DMS153 (cell line): ENCODE data around the gene DPH3.

Experiments
- DNase-seq: peaks from one replicate; lab custom pipeline; 2025; lab: John Stamatoyannopoulos, UW

Gene DPH3

GRCh38 chr3:16255326-16255725 lies 9.4 kb downstream of the DPH3 start:
- no peak for DNase-seq

- DNase-seq, result no peak
These were observed 9.8 kb downstream of the DPH3 start for GRCh38 chr3:16254916-16255315.

DNA sequence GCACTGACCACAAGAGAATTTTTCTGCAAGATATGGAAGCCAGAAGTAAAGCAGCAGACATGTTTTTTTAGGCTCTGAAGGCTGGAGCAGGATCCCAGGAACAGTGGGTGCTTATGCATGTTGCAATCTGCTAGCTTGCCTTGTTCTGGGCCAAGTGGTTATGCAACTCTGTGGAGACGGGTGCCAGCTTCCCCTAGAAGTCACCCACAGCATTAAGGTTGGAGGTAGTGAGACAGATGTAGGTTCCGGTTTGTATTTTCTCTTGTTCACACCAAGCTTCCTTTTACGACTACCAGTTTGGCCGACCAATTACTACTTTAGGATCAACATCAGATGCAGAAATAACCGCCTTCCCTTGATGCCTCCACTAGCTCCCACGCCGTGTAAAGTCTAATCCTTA lies 11.1 kb downstream of the DPH3 start:
- no peak for DNase-seq

- no peak for DNase-seq
These were observed 11.8 kb downstream of the DPH3 start for GRCh38 chr3:16252988-16253387.

DNA sequence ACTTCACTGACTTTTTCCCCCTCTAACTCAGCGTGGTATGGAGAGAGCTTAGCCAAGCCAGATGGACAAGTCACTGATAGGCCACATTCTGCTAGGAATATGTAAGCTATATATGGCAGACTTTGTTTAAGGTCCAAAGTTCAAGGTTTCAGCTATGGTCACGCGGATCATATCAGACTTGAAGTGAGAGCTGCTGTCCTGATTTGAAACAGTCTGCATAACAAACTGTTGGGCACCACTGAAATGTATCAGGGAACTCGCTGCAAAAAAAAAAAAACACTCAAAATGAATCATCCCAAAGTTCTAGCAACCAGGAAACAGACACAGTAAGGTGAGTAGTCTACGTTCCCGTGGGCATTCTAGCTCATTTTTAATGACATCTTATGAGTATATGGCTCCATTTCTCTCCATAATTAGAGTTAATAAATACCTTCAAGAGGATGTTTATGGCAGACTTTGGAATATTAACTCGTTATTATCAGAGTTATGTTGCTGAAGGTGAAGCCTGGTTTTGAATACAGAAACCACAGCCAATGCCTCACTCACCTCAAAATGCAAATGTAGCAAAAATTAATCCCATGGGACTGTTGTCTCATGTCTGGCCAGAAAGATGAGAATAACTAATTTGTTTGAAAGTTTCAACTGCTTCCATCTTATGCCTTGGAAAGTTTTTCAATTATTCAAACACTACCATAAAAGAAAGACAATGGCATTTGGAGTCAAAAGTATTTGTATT lies 12.3 kb downstream of the DPH3 start:
- no peak for DNase-seq

DNA sequence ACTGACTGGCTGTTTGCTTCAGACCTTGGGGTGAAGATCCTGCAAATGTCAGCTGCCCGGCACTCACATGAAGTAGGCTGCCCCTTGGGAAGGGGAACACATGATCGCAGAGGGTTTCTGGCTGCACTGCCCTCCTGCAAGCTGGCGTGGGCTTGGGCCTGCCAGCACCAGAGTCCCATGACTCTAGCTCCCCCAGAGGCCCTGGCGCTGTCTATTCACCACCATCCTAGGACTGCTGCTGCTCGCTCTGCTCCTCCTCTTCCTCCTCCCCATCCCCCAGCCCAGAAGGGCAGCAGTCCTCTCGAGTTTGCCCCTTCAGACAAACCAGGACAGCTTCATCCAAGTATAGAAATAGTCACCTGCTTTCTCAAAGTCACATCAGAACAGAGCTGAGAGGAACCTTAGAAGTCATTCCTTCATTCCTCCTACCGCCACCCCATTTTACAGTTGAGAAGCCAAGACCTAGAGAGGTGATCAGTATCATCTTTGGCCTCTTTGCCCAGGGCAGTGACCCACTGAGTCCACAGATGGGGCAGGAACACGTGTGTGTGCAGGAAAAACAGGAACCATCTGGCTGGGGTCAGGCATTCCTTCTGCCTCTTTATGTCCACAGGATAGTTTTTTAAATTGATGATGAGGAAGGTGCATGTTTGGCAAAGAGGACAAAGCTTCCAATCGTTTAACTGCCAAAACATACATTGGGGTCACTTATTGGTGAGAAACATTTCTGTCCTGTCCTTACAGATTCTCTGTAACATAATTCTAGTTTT lies 13.2 kb downstream of the DPH3 start:
- no peak for DNase-seq

- no peak for DNase-seq
These were observed 14.9 kb downstream of the DPH3 start for GRCh38 chr3:16249886-16250285.

- DNase-seq, result no peak
These were observed 15.4 kb downstream of the DPH3 start for GRCh38 chr3:16249336-16249735.

DNA sequence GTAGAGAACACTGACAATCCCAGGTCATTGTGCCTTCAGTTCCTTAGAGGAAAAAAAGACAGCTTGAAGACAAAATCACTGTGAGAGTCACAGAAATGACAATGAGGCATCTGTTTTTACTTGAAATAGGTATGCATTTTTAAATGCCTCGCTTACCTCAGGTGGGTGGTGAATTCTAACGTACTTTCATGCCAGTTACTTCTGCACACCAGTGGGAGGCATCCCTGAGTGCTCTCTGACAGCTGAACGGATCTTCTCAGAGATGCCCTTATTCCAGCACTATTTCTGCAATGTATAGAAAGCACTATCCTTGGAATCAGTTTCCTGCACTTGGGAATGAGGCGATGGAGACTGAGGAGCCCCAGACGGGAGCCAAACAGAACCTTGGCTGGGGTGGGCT lies 16.2 kb downstream of the DPH3 start:
- DNase-seq, result no peak

- DNase-seq, result peak; percentile 41
These were observed 17.3 kb downstream of the DPH3 start for GRCh38 chr3:16247282-16248061.

DNA sequence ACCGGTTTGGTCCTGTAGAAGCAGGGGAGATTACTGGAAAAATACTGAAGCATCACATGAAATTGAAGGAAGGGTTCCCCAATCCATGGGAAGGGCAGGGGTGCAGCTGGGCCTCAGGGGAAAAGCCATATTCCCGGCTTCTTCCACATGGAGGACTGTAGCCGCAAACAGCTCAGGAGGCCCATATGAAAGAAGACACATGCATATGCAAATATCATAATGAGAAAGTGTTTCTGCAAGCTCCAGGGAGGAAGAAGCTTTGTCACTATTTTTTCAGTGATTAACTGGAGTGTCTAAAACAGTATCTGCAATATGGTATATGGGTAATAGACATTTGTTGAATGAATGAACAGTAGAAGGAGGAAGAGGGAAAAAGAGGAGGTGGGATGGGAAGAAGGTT lies 19.1 kb downstream of the DPH3 start:
- no peak for DNase-seq

DNA sequence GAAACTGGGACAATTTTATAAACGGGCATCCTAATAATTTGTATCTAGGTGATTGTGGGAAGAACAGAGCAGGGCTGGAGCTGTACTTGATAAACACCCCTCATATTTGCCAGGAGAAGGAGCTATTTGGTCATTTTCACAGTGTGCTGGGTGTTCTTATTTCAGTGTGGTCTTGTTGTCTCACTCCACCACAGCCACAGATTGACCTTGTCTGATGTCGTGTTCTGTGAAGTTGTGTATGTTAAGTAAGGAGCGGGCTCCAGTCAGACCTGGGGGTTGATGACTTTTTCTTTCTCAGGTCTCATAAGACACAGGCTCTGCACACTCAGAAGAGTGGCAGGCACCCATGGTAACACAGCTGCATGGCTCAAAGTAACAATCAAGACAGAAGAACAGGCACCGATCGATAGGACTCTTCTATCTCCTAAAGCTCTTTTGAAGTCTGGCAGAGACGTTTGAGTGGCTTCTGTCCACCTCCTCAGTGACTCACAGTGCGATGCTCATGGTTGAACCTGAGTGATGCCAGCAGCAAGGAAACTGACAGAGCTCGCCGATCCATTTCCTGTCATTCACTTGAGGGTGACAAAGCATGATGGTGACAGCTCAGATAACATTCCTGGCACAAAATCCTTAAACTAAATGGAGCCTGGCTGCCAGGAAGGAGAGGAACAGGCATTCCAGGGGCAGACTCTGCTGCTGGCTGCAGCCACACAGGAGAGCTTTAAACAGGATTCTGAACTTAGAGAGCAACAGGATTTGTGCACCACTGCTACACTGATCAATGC lies 20.8 kb downstream of the DPH3 start:
- DNase-seq, result no peak

GRCh38 chr3:16242177-16242576 lies 22.6 kb downstream of the DPH3 start:
- no peak for DNase-seq

DNA sequence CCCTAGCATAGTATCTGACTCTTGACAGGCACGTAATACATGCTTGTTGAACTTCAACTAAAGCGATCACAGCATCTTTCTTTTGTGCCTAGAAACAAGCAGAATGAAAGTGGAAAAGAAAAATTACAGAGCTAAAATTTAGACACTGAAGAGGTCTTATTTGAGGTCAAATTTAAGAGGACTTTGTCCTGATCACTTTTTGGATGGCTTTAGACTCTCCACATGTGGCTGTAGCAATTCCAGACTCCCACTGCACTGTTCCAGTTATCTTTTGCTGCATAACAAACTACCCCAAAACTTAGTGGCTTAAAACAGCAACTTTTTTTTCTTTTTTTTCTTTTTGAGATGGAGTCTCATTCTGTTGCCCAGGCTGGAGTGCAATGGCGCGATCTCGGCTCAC lies 23.5 kb downstream of the DPH3 start:
- DNase-seq, result no peak

GRCh38 chr3:16240229-16241023 lies 24.3 kb downstream of the DPH3 start:
- DNase-seq, result no peak

DNA sequence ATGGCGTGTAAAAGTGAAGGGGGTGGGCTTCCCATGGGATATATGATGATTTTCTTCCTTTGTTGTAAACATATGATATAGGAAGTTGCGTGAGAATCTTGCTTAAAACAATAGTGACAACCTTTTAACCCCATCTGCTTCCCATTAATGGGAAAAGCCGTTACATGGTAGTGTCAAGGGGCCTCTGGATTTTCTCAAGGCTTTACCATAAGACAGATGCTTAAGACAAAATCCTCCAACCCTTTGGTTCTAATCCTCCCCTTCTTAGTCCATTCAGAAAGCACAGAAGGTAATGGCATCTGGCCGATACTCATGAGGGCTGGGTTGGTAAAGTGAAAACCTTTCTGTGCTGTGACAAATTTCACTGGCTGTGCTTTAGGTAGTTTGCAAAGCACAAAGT lies 25.0 kb downstream of the DPH3 start:
- DNase-seq, result no peak

DNA sequence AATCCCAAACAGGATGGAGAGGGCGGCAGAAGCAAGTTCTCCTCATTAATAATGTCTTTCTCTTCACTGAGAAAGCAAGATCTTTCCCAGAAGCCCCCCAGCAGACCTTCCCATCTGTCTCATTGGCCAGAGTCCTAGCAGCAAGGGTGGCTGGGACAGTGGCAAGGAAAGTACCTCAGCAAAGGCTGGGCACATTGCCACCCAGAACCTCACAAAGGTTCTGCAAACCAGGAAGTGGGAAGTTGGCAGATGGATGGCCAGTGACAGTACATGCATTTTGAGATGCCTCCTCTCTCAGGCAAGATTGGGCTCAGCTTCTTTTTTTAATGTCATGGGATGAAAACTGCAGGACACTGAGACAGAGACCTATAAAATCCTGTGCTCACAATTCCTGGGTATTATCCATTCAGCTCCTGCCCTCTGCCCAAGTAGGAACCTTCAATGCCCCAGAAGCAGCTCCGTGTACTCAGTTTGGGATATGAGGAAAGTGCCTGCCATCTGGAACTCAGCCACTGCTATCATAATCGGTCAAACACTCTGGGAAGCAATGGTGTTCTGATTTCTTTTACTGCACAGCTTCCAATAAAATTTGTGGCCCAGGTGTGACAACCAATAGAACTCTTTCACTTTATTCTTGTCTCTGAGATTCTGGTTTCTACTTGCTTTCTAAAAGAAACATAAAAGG lies 25.5 kb downstream of the DPH3 start:
- DNase-seq, result no peak

DNA sequence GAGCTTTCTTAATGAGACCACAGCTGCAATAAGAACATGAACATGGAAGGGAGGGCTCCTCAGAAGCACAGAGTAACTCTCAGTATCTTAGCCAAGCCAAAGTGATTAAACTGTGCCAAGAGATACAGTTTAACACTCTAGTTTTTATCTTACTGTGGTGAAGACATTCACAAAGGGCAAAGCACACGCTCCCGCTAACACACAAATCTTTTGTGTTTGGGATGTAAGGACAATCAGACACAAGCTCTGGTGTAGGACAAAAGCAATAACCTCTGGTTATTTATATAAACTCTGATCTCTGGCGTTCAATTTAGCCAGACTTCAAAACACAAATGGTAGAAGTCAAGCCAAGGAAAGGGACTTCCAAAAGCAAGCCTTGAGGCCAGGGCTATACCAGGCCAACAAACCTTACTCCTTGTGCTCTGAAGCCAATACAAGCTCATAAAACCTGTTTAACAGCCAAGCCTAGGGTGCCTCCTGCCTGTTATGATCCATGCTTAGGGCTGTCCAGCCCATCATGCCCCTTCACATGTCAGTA lies 27.8 kb downstream of the DPH3 start:
- no peak for DNase-seq

DNA sequence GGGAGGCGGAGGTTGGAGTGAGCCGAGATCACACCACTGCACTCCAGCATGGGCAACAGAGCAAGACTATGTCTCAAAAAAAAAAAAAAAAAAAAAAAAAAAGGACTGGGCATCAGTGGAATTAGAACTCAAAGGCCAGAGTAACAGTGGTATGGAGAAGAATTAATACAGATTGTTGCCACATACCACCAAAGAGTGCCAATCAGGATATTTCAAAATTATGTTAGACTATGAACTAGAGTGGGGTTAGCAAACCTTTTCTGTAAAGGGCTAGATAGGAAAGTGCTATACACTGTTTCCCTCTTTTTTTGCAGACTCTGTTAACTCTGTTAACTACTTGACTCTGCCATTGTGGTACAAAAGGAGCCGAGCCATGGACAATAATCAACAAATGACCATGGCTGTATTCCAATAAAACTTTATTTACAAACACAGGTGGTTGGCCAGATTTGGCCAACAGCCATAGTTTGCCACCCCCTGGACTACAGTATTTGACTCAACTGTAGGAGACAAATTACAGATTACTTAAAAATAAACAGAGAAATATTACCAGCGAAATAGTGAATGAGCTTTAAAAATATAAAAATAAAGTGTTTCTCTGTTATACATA lies 28.6 kb downstream of the DPH3 start:
- no peak for DNase-seq

- no peak for DNase-seq
These were observed 30.5 kb downstream of the DPH3 start for GRCh38 chr3:16234281-16234680.
